GM12878 (cell line): ENCODE measurements around the gene NT5DC4. TPM values are rescaled to one million over a fixed set of nuclear protein-coding genes. Genes with fewer than 3 reads are reported as not detected.

Experiments used
- ATAC-seq: fragments of 200-7000 bp; cut with Tn5 transposase; 3 replicates; pipeline ENCODE4 v1.9.1; 2020; ENCODE audit warnings: mild to moderate bottlenecking, moderate library complexity
- BruUV-seq: library from RNA; stranded (reverse); fragments of 400-500 nt; replicated peaks from 2 replicates; lab custom pipeline; 2021; lab: Mats Ljungman, UMichigan
- CTCF ChIA-PET: fragments of 300-600 bp; sonication (Branson Sonifier 250); formaldehyde crosslinking; extraction: SDS; loops from one replicate; lab custom pipeline; 2021; ENCODE audit warnings: inconsistent platforms; lab: Yijun Ruan, JAX
- POLR2A ChIA-PET: fragments of 350-600 bp; formaldehyde crosslinking; extraction: SDS; loops from one replicate; lab custom pipeline; 2021; ENCODE audit warnings: inconsistent platforms; lab: Charles Lee
- RAD21 ChIA-PET: fragments of 300-600 bp; sonication (Branson Sonifier 250); formaldehyde crosslinking; loops from one replicate; lab custom pipeline; 2023; ENCODE audit warnings: antibody characterized with exemption; ENCODE audit not compliant: unreplicated experiment; lab: Charles Lee
- SMC1A ChIA-PET: fragments of 300-600 bp; sonication (Branson Sonifier 250); formaldehyde crosslinking; loops from one replicate; lab custom pipeline; 2023; ENCODE audit not compliant: unreplicated experiment, uncharacterized antibody; lab: Charles Lee
- DNase-seq: peaks from one replicate; pipeline ENCODE4 v3.0.0-alpha.2; 2011; ENCODE audit warnings: low read depth, low spot score
- FAIRE-seq: peaks from 3 replicates; lab custom pipeline; 2011; peaks lifted over from hg19 to GRCh38; lab: Jason Lieb, UNC
- H2AFZ ChIP-seq: 2 replicates; pipeline ENCODE4 v1.6.0; 2011; ENCODE audit warnings: low read depth, low read length, control low read depth; ENCODE audit not compliant: control insufficient read depth
- H3K27ac ChIP-seq: 2 replicates; pipeline ENCODE4 v1.5.1; 2011; ENCODE audit warnings: control low read depth; ENCODE audit not compliant: control insufficient read depth, insufficient read depth
- H3K27me3 ChIP-seq, 2 experiments: replicated peaks in 1 of 2; 2 replicates each; pipeline versions ENCODE4 v1.6.0 to v1.6.1; 2011; ENCODE audit warnings: low read length in 1 of 2; ENCODE audit not compliant: control insufficient read depth in 2 of 2, insufficient read depth in 2 of 2
- H3K36me3 ChIP-seq, 2 experiments: 2 replicates each; pipeline ENCODE4 v1.5.1; 2011; ENCODE audit warnings: low read length in 1 of 2; ENCODE audit not compliant: control insufficient read depth in 2 of 2, insufficient read depth in 2 of 2
- H3K4me1 ChIP-seq: 2 replicates; pipeline ENCODE4 v1.6.1; 2011; ENCODE audit warnings: mild to moderate bottlenecking, low read length, moderate library complexity, mixed read lengths; ENCODE audit not compliant: control insufficient read depth, insufficient read depth
- H3K4me2 ChIP-seq: 2 replicates; pipeline ENCODE4 v1.6.0; 2011; ENCODE audit warnings: control low read depth; ENCODE audit not compliant: control insufficient read depth, insufficient read depth
- H3K4me3 ChIP-seq: fragments of 200-600 bp; sonication (generic); 2 replicates; pipeline ENCODE4 v1.5.1; 2016
- H3K79me2 ChIP-seq: 2 replicates; pipeline ENCODE4 v1.6.0; 2011; ENCODE audit warnings: low read length; ENCODE audit not compliant: control insufficient read depth, insufficient read depth
- H3K9ac ChIP-seq: 2 replicates; pipeline ENCODE4 v1.8.0; 2011; ENCODE audit warnings: low read length, control low read depth, mixed read lengths; ENCODE audit not compliant: control insufficient read depth, insufficient read depth
- H3K9me3 ChIP-seq: replicated peaks from 3 replicates; pipeline ENCODE4 v1.5.1; 2011; ENCODE audit warnings: mild to moderate bottlenecking, low read length; ENCODE audit not compliant: control insufficient read depth, insufficient read depth
- H4K20me1 ChIP-seq: 2 replicates; pipeline ENCODE4 v1.6.0; 2011; ENCODE audit not compliant: control insufficient read depth, insufficient read depth
- HDGF ChIP-seq: fragments of 450-650 bp; IDR thresholded peaks from 2 replicates; pipeline ENCODE4 v1.6.1; 2016; ENCODE audit warnings: antibody characterized with exemption
- IKZF1 ChIP-seq: fragments of 450-650 bp; conservative IDR thresholded peaks from 2 replicates; pipeline ENCODE4 v1.6.1; 2017; ENCODE audit warnings: antibody characterized with exemption, mild to moderate bottlenecking
- LARP7 ChIP-seq: fragments of 450-650 bp; IDR thresholded peaks from 2 replicates; pipeline ENCODE4 v1.6.1; 2017; ENCODE audit warnings: mild to moderate bottlenecking
- MEF2A ChIP-seq: IDR thresholded peaks from 2 replicates; pipeline ENCODE4 v1.6.1; 2011; ENCODE audit warnings: low read depth, mild to moderate bottlenecking, low read length, moderate library complexity; ENCODE audit not compliant: insufficient read depth
- MTA3 ChIP-seq: IDR thresholded peaks from 2 replicates; pipeline ENCODE4 v1.6.1; 2012; ENCODE audit warnings: low read length, inconsistent platforms, borderline replicate concordance
- NR2F1 ChIP-seq: fragments of 450-650 bp; conservative IDR thresholded peaks from 2 replicates; pipeline ENCODE4 v1.6.1; 2017; ENCODE audit warnings: mild to moderate bottlenecking
- RAD21 ChIP-seq: IDR thresholded peaks from 2 replicates; pipeline ENCODE4 v1.6.1; 2011; ENCODE audit warnings: mild to moderate bottlenecking, low read depth, low read length, moderate library complexity; ENCODE audit not compliant: insufficient read depth
- SMC3 ChIP-seq: IDR thresholded peaks from 2 replicates; pipeline ENCODE4 v1.6.1; 2011; ENCODE audit warnings: low read length, improper control_type of control experiment, borderline replicate concordance
- SPI1 ChIP-seq: IDR thresholded peaks from 2 replicates; pipeline ENCODE4 v1.6.1; 2011; ENCODE audit warnings: low read depth, mild to moderate bottlenecking, low read length, moderate library complexity, borderline replicate concordance; ENCODE audit not compliant: insufficient read depth
- YY1 ChIP-seq: IDR thresholded peaks from 2 replicates; pipeline ENCODE4 v1.6.1; 2011; ENCODE audit warnings: low read depth, mild to moderate bottlenecking, low read length
- WGBS: methylation state at CpG from one replicate; pipeline ENCODE4 v1.1.6; 2016; ENCODE audit warnings: low lambda C conversion rate; ENCODE audit not compliant: insufficient replicate concordance, insufficient coverage; ENCODE audit errors: missing lambda C conversion rate; 5-methylcytosine and 5-hydroxymethylcytosine counted together
- in situ Hi-C: fragments of 300-500 bp; cut with MboI; formaldehyde crosslinking; loops from 9 replicates; pipeline ENCODE4 v1.14.3; 2018; ENCODE audit warnings: mixed read lengths
- intact Hi-C: fragments of 100-400 bp; cut with micrococcal nuclease; formaldehyde crosslinking; loops from one replicate; pipeline ENCODE4 v1.14.2; 2022; ENCODE audit not compliant: unreplicated experiment
- polyA plus RNA-seq, 11 experiments: library from polyadenylated mRNA; depleted of rRNA in 4 of 11; unstranded in 6 of 11; stranded (reverse) in 5 of 11; fragments of >200 nt; fragmentation: Nextera tagmentation in 4 of 11; fragmentation: Illumina TruSeq in 1 of 11; extraction: Ambion mirVana in 4 of 11; extraction: Trizol in 1 of 11; gene quantifications; 1 replicate in 1 of 11; 2 replicates in 10 of 11; pipeline versions ENCODE4 v1.2.1 to v1.2.3, GENCODE V29; 2011 to 2016; ENCODE audit warnings: inconsistent platforms in 2 of 11, missing spikeins in 2 of 11, low read depth in 1 of 11
- total RNA-seq, 4 experiments: library from RNA; depleted of rRNA in 3 of 4; stranded (reverse); fragments of >200 nt in 3 of 4; fragmentation: Illumina TruSeq in 1 of 4; extraction: Trizol in 1 of 4; gene quantifications; 2 replicates each; pipeline versions ENCODE4 v1.2.1 to v1.2.3, GENCODE V29; 2013 to 2021
- TF ChIP-seq, protein P1 (sequence below), 3 experiments: IDR thresholded peaks in 2 of 3; conservative IDR thresholded peaks in 1 of 3; 2 replicates each; pipeline ENCODE4 v1.5.1; 2011; ENCODE audit warnings: low read depth in 3 of 3, low read length in 3 of 3, mild to moderate bottlenecking in 3 of 3, control low read depth in 2 of 3, moderate library complexity in 2 of 3, inconsistent platforms in 1 of 3, mixed read lengths in 1 of 3; ENCODE audit not compliant: control insufficient read depth in 2 of 3, insufficient read depth in 1 of 3; ENCODE audit errors: extremely low read depth in 1 of 3

The NT5DC4 gene
- total and polyA plus RNA-seq, 10 of the 15 experiments (the other 5 are each of a cell fraction or from before 2014, with no cell fraction given) = 0.04 to 2.6 (median 0.32) TPM; not detected in 2

DNA sequence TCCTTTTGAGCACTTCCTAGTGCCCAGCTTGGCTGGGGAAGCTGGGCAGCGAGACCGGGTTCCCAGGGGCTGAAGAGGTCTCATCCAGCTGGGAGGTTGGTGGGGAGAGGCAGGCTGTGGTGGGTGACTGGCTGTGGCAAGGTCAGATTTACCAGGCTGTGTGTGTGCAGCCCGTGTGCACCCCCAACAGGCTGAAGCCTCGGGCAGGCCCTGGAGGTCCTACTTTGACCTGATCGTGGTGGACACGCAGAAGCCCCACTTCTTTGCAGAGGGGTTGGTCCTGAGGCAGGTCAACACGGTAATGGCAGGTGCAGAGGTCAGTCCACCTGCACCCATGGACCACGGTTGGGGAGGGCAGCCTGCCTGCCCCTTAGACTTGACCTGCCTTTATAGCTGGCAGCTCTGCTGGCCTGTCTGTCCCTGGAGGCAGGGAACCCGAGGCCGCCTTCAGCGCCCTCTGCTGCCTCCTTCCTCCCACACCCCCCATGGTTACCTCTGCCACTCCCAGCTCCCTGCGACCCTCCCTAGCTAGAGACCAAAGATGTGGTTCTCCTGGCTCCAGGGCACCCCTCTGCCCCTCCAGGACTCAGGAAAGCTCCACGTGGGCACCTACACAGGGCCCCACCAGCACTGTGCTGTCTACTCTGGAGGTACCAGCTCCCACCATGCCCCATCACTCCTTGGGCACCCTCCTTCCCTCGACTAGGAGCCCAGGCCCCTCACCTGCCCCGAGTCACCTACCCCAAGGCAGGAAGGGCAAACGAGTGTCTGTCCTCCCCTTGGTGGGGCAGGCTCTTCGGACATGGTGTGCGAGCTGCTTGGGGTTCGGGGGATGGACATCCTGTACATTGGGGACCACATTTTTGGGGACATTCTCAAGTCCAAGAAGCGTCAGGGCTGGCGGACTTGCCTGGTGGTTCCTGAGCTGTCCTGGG, 4.0 kb downstream of the NT5DC4 start:
- Histone ChIP-seq H3K27me3 (no peaks in the 10 kb centered on the region), H3K9ac (no peak overlapping the region), H3K4me3 (no peak overlapping the region), H2AFZ (no peak overlapping the region), H3K27ac (no peak overlapping the region), H3K9me3 (no peaks in the 10 kb centered on the region), H3K4me2 (no peak overlapping the region), H3K79me2 (no peaks in the 10 kb centered on the region), H3K36me3 (no peaks in the 10 kb centered on the region), H3K4me1 (peaks cover 22% of the 10 kb centered on the region), H4K20me1 (no peaks in the 10 kb centered on the region)
- in situ Hi-C loops = loop anchor here (5.0 kb wide), 2 partner anchors 98 to 123 kb away; no protein-coding TSS in a partner anchor
- CTCF ChIA-PET = interaction anchor here (0.8 to 12.8 kb wide), 33 partner anchors 10 to 231 kb away, joined by 3 to 671 read pairs (median 6); partner anchors contain the start of genes CHCHD5 and SLC20A1
- TF ChIP-seq RAD21 (peak; percentile 46), YY1 (0 out of 2 replicates have a peak, but pooled peaks have one; percentile 8), MTA3 (no peak), IKZF1 (0 out of 2 replicates have a peak, but pooled peaks have one; percentile 12), NR2F1 (0 out of 2 replicates have a peak, but pooled peaks have one; percentile 51), SPI1 (no peak), HDGF (0 out of 2 replicates have a peak, but pooled peaks have one; percentile 41), MEF2A (no peak), SMC3 (peak; percentile 45; the same call in 1 of the 2 replicates), LARP7 (0 out of 2 replicates have a peak, but pooled peaks have one; percentile 13)
- TF ChIP-seq, protein P1, sequence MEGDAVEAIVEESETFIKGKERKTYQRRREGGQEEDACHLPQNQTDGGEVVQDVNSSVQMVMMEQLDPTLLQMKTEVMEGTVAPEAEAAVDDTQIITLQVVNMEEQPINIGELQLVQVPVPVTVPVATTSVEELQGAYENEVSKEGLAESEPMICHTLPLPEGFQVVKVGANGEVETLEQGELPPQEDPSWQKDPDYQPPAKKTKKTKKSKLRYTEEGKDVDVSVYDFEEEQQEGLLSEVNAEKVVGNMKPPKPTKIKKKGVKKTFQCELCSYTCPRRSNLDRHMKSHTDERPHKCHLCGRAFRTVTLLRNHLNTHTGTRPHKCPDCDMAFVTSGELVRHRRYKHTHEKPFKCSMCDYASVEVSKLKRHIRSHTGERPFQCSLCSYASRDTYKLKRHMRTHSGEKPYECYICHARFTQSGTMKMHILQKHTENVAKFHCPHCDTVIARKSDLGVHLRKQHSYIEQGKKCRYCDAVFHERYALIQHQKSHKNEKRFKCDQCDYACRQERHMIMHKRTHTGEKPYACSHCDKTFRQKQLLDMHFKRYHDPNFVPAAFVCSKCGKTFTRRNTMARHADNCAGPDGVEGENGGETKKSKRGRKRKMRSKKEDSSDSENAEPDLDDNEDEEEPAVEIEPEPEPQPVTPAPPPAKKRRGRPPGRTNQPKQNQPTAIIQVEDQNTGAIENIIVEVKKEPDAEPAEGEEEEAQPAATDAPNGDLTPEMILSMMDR (IDR thresholded peaks at IDR 0.05 in 2 of 3, conservative IDR thresholded peaks at IDR 0.05 in 1 of 3; ENCODE audit: control insufficient read depth in 2 of 3, extremely low read depth in 1 of 3, insufficient read depth in 1 of 3, low read depth in 3 of 3, low read length in 3 of 3) = peak; percentile 6 to 51 (median 42); a peak in 3 of 6 replicates
- POLR2A ChIA-PET = interaction anchor here (0.6 to 4.9 kb wide), 14 partner anchors 12 to 140 kb away, joined by 3 to 51 read pairs (median 6); partner anchors contain the start of genes CHCHD5 and SLC20A1
- 48% methylated on average over 21 of the region's 21 CpGs for whole genome bisulfite sequencing
- intact Hi-C loops = loop anchor here (5.0 kb wide), 1 partner anchor 243 kb away; the partner anchor contains the start of gene TTL
- RAD21 ChIA-PET = interaction anchor here (0.8 to 10.7 kb wide), 24 partner anchors 9 to 217 kb away, joined by 3 to 494 read pairs (median 7); partner anchors contain the start of genes CHCHD5 and SLC20A1
- no TSS peak for BruUV-seq
- SMC1A ChIA-PET = interaction anchor here (0.7 to 10.9 kb wide), 29 partner anchors 9 to 217 kb away, joined by 3 to 455 read pairs (median 10); partner anchors contain the start of genes CHCHD5 and SLC20A1
- no peak for FAIRE-seq
- ATAC-seq = peak; percentile 33
- DNase-seq = no peak
